Astrocyte (in vitro differentiated cells and primary cell): ENCODE results near the gene MFAP1. TPM values are rescaled to one million over a fixed set of nuclear protein-coding genes. Genes with fewer than 3 reads are reported as not detected.

ENCODE experiments used
- DNase-seq: peaks from one replicate; pipeline ENCODE4 v3.0.0-alpha.2; 2010; ENCODE audit warnings: low read depth
- FAIRE-seq: peaks from 2 replicates; lab custom pipeline; 2011; peaks lifted over from hg19 to GRCh38; lab: Jason Lieb, UNC
- H2AFZ ChIP-seq: 2 replicates; pipeline ENCODE4 v1.6.0; 2012; ENCODE audit warnings: low read depth, low read length, inconsistent platforms
- H3K27ac ChIP-seq: 2 replicates; pipeline ENCODE4 v1.5.1; 2011; ENCODE audit warnings: low read depth, low read length, inconsistent platforms
- H3K27me3 ChIP-seq: 2 replicates; pipeline ENCODE4 v1.6.0; 2011; ENCODE audit warnings: low read length, inconsistent platforms; ENCODE audit not compliant: insufficient read depth
- H3K36me3 ChIP-seq: 2 replicates; pipeline ENCODE4 v1.5.1; 2011; ENCODE audit warnings: low read length, inconsistent platforms; ENCODE audit not compliant: insufficient read depth
- H3K4me1 ChIP-seq: 2 replicates; pipeline ENCODE4 v1.5.1; 2011; ENCODE audit warnings: low read length, inconsistent platforms; ENCODE audit not compliant: insufficient read depth
- H3K4me2 ChIP-seq: 2 replicates; pipeline ENCODE4 v1.6.0; 2012; ENCODE audit warnings: low read length, inconsistent platforms
- H3K4me3 ChIP-seq: 2 replicates; pipeline ENCODE4 v1.5.1; 2011; ENCODE audit warnings: low read depth, mild to moderate bottlenecking, low read length, inconsistent platforms; ENCODE audit not compliant: insufficient read depth
- H3K79me2 ChIP-seq: 2 replicates; pipeline ENCODE4 v1.6.0; 2012; ENCODE audit warnings: mild to moderate bottlenecking, low read length, inconsistent platforms; ENCODE audit not compliant: insufficient read depth
- H3K9ac ChIP-seq: 2 replicates; pipeline ENCODE4 v1.6.0; 2012; ENCODE audit warnings: mild to moderate bottlenecking, low read length, inconsistent platforms
- H3K9me3 ChIP-seq: 2 replicates; pipeline ENCODE4 v1.5.1; 2012; ENCODE audit warnings: low read depth, mild to moderate bottlenecking, low read length, inconsistent platforms; ENCODE audit not compliant: insufficient read depth
- H4K20me1 ChIP-seq: 2 replicates; pipeline ENCODE4 v1.6.0; 2012; ENCODE audit warnings: low read length, inconsistent platforms; ENCODE audit not compliant: insufficient read depth
- H3K27ac Mint-ChIP-seq: one replicate; pipeline ENCODE4 v1.8.0; 2021; ENCODE audit warnings: mild to moderate bottlenecking, mixed read lengths; ENCODE audit not compliant: unreplicated experiment
- H3K27me3 Mint-ChIP-seq: one replicate; pipeline ENCODE4 v1.8.0; 2021; ENCODE audit warnings: low read depth, mixed read lengths; ENCODE audit not compliant: unreplicated experiment
- H3K36me3 Mint-ChIP-seq: one replicate; pipeline ENCODE4 v1.8.0; 2021; ENCODE audit warnings: low read depth, mixed read lengths; ENCODE audit not compliant: unreplicated experiment
- H3K4me1 Mint-ChIP-seq: one replicate; pipeline ENCODE4 v1.8.0; 2021; ENCODE audit warnings: low read depth, mixed read lengths; ENCODE audit not compliant: unreplicated experiment
- H3K4me3 Mint-ChIP-seq: one replicate; pipeline ENCODE4 v1.8.0; 2021; ENCODE audit warnings: mild to moderate bottlenecking, moderate library complexity, mixed read lengths; ENCODE audit not compliant: unreplicated experiment
- H3K9me3 Mint-ChIP-seq: one replicate; pipeline ENCODE4 v1.8.0; 2021; ENCODE audit warnings: mild to moderate bottlenecking, mixed read lengths; ENCODE audit not compliant: unreplicated experiment
- CTCF ChIP-seq: IDR thresholded peaks from 2 replicates; pipeline ENCODE4 v1.5.1; 2011; ENCODE audit warnings: low read depth, mild to moderate bottlenecking, inconsistent platforms, low read length, moderate library complexity; ENCODE audit not compliant: insufficient read depth
- EZH2 ChIP-seq: IDR thresholded peaks from 2 replicates; pipeline ENCODE4 v1.6.1; 2012; ENCODE audit warnings: mild to moderate bottlenecking, low read length, inconsistent platforms; ENCODE audit not compliant: insufficient read depth
- total RNA-seq: library from RNA; stranded (reverse); gene quantifications from 2 replicates; pipeline ENCODE4 v1.2.1, GENCODE V29; 2021

MFAP1 gene
- total RNA-seq, 1 donor from 2014 or later = 33.1 TPM

- peaks cover 11% of the 10 kb centered on the region for H3K4me1 Mint-ChIP-seq
- peaks cover 23% of the 10 kb centered on the region for H3K79me2 ChIP-seq
- no peak for DNase-seq
- no peak overlapping the region for H3K4me3 ChIP-seq
- H3K36me3 Mint-ChIP-seq = peaks cover 8% of the 10 kb centered on the region
- H2AFZ ChIP-seq = no peak overlapping the region
- peaks cover 5% of the 10 kb centered on the region for H3K36me3 ChIP-seq
- no peak overlapping the region for H3K4me2 ChIP-seq
- TF ChIP-seq CTCF (no peak), EZH2 (no peak)
- H3K4me3 Mint-ChIP-seq = no peak overlapping the region
- no peaks in the 10 kb centered on the region for H3K27me3 Mint-ChIP-seq
- H3K4me1 ChIP-seq = peaks cover 17% of the 10 kb centered on the region
- H3K27ac Mint-ChIP-seq = no peak overlapping the region
- no peak for FAIRE-seq
- H3K9ac ChIP-seq = no peak overlapping the region
- no peaks in the 10 kb centered on the region for H3K27me3 ChIP-seq
- H4K20me1 ChIP-seq = peaks cover 16% of the 10 kb centered on the region
- H3K9me3 ChIP-seq = no peaks in the 10 kb centered on the region
- H3K9me3 Mint-ChIP-seq = no peaks in the 10 kb centered on the region
- H3K27ac ChIP-seq = no peak overlapping the region
These were observed 35.1 kb downstream of the MFAP1 start for GRCh38 chr15:43789409-43789808.

GRCh38 chr15:43779016-43779415, 45.5 kb downstream of the MFAP1 start:
- Mint-ChIP-seq H3K9me3 (peaks cover 3% of the 10 kb centered on the region), H3K27me3 (peaks cover 2% of the 10 kb centered on the region), H3K27ac (no peak overlapping the region), H3K36me3 (peaks cover 5% of the 10 kb centered on the region), H3K4me1 (no peaks in the 10 kb centered on the region), H3K4me3 (peak overlapping the region; percentile 18)
- no peak overlapping the region for H3K9ac ChIP-seq
- peaks cover 8% of the 10 kb centered on the region for H3K4me1 ChIP-seq
- DNase-seq (no peak), FAIRE-seq (no peak)
- TF ChIP-seq CTCF (no peak), EZH2 (no peak)
- no peak overlapping the region for H3K4me2 ChIP-seq
- no peak overlapping the region for H3K27ac ChIP-seq
- H3K4me3 ChIP-seq = no peak overlapping the region
- no peaks in the 10 kb centered on the region for H3K9me3 ChIP-seq
- peaks cover 7% of the 10 kb centered on the region for H4K20me1 ChIP-seq
- no peaks in the 10 kb centered on the region for H3K27me3 ChIP-seq
- no peaks in the 10 kb centered on the region for H3K79me2 ChIP-seq
- H3K36me3 ChIP-seq = peaks cover under 1% of the 10 kb centered on the region
- no peak overlapping the region for H2AFZ ChIP-seq

DNA sequence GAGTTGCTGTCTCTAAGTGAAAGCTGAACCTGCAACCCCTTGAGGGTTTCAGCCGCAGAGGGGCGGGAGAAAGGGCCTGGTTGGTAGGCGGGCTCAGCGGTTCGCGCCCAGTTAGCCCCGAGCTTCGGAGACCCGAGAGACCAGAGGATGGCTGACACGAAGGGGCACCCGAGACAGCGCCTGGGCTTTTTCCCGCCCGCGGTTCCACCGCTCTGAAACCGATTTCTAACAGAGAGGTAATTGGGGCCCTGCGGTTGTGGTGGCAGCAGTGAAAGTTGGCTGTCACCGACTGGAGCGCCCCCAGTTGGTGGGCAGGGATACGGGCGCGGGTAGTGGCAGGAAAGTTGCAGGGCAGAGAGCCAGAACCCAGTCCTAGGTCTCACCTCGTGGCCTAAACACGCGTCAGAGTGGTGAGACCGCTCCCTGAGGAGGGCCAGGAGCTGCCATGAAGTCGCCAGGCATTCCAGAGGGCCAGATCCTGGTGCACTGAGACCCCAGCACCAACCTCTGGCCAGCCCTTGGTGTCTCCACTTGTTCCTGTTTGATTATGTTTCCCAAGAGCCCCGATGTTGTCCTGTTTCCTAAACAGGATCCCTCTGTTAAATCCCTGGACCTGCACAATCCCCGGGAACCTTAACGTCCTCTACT, 47.1 kb downstream of the MFAP1 start:
- H4K20me1 ChIP-seq = peaks cover 15% of the 10 kb centered on the region
- H3K36me3 ChIP-seq = peaks cover 13% of the 10 kb centered on the region
- no peaks in the 10 kb centered on the region for H3K27me3 ChIP-seq
- H3K9ac ChIP-seq = peak overlapping the region; percentile 75
- H3K9me3 Mint-ChIP-seq = peaks cover 3% of the 10 kb centered on the region
- no peak for TF ChIP-seq EZH2
- TF ChIP-seq CTCF = peak; percentile 45
- H3K4me2 ChIP-seq = peak overlapping the region; percentile 93
- no peaks in the 10 kb centered on the region for H3K4me1 Mint-ChIP-seq
- DNase-seq (peak; percentile 65), FAIRE-seq (no peak)
- peak overlapping the region; percentile 81 for H3K4me3 ChIP-seq
- H3K27me3 Mint-ChIP-seq = peaks cover under 1% of the 10 kb centered on the region
- no peak overlapping the region for H3K27ac Mint-ChIP-seq
- peaks cover 8% of the 10 kb centered on the region for H3K4me1 ChIP-seq
- H3K36me3 Mint-ChIP-seq = peaks cover 5% of the 10 kb centered on the region
- H3K27ac ChIP-seq = peak overlapping the region; percentile 25
- no peaks in the 10 kb centered on the region for H3K9me3 ChIP-seq
- H3K79me2 ChIP-seq = no peaks in the 10 kb centered on the region
- H2AFZ ChIP-seq = peak overlapping the region; percentile 89
- peak overlapping the region; percentile 82 for H3K4me3 Mint-ChIP-seq
